Measurements from ENCODE around the gene PIEZO1.
"Not testable (repeated sequence)": the region's sequence is repeated elsewhere in the genome, so short reads cannot be mapped to it uniquely, and the experiment has no call there.

Gene PIEZO1

GRCh38 chr16:88803264-88803987 is 18.4 kb upstream of the PIEZO1 start, which contains the start of gene CDT1:
Gene CDT1, plus strand, starts transcription at chr16:88803789. Its CDS starts 43 bp downstream, at chr16:88803832.
- DNase-seq = peak; percentile 65

GRCh38 chr16:88800277-88800592 is 15.2 kb upstream of the PIEZO1 start:
- DNase-seq = no peak

GRCh38 chr16:88799569-88800276 is 14.7 kb upstream of the PIEZO1 start:
- peak; percentile 64 for DNase-seq

DNA sequence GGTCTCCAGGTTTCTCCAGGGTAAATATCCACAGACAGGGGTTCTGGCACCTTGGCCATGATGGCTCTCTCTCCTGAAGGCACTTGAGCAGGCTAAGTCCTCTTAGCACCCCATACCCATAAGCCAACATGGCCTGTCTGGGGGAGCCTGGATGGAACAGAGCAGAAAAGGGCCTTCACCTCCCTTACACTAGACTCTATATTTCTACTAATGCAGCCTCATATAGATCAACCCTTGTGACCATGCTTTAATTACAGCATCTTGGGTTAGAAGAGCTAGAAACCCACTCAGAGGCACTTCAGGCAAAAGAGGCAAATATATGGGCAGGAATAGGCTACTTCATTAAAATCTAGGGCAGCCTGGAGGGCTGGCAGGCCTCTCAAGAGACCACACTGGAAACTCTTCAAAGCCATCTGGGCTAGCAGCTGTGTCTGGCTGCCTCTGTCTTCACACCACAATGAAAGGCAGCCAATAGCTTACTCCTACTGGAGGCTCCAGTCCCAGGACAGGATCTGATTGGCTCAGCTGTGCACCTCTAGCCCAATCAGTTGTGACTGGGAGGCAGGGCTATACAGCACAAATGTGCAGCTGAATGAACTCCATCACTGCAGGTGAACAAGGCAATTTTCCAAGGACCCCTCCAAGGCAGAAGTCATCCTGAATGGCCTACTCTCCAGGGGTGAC is 13.9 kb upstream of the PIEZO1 start:
- DNase-seq = no peak

DNA sequence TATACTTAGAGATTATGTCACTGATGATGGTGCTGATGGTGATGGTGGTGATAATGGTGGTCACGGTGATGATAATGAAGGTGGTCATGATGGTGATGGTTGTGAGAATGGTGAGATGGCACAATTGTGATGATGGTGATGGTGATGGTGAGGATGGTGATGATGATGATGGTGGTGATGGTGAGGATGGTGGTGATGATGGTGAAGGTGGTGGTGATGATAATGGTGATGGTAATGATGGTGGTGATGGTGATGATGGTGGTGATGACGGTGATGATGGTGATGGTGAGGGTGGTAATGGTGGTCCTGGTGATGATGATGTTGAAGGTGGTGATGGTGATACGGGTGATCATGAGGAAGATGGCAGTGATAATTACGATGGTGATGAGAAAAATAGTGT is 13.1 kb upstream of the PIEZO1 start:
- no peak for DNase-seq

DNA sequence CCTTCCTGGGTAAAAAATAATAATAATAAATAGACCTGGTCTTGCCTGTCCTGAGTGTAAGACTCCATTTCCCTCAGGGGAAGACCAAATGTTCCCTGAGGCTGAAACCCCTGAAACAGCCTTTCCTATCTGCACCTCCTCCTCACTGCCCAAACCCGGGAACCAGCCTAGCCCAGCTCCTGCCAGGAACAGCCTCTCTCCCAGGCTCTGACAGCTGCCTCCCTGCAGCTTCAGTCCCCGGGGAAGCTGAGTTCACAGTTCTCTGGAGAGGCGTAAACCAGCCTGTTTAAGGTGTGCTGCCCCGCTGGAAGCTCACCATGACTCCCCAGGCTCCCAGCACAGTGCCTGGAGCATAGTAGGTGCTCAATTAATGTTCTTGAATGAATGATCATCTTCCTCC is 11.3 kb upstream of the PIEZO1 start:
- no peak for DNase-seq

DNA sequence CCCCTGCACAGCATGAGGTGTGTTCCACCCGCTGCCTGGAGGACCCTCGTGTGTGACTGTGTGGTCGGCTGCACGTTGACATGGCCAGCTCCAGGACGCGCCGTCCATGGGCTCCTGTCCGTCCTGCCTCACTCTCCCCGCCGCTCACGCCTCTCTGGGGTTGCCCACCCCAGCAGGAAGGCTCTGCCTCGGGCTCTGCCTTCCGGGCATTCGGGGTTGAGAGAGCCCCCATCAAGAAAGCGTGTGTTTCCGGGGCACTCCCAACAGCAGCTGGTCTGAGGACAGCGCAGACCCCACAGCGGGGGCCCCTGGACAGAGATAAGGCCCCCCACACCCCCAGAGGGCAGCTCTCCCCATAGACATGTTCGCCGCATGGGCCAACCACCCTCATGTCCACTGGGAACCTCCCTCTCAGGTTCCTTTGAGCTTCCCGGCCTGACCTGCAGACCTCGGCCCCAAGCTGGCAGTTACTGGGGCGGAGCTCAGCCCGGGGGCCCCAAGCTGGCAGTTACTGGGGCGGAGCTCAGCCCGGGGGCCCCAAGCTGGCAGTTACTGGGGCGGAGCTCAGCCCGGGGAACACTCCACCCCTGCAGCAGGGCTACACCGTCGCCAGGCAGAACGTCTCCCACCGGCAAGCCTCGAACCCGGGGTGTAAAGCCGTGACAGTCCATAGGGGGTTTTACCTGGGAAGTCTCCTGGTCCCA is 8.4 kb upstream of the PIEZO1 start:
- DNase-seq = no peak

GRCh38 chr16:88792668-88793250 is 7.7 kb upstream of the PIEZO1 start:
- DNase-seq = no peak

GRCh38 chr16:88792078-88792550 is 7.1 kb upstream of the PIEZO1 start:
- no peak for DNase-seq

DNA sequence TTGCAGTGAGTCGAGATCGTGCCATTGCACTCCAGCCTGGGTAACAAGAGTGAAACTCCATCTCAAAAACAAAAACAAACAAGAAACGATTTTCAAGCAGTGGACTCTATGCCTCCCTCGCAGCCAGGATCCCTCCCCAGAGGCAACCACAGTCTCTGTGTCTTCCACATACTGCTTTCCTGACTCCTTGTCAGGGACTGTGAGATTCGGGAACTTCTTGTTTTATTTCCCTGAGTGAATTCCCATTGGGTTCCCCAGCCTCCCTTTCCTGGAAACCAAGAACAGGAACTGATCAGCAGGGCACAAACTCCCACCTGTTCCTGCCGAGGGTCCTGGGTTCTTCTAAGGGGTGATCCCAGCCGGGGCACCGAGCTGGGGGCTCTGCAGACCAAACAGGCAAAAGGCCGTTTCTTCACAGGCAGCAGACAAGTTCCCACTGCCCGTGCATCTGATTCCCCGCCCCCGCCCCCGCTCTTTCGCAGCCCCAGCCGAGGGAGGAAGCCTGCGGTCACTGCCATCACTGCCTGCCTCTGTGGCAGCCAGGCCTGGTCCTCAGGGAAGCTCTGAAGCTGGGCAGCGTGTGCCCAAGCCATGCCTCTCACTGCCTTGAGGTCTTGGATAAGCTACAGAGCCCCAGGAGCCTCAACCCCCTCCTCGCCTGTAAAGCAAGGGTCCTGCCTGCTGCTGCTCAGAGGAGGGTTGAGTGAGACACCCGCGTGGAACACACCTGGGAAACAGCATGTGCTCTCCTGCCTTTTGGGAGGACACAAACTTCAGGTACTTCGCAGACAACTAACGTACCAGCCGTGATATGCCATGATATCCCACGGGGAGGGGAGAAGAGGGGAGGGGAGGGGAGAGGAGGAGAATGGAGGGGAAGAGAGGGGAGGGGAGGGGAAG is 5.5 kb upstream of the PIEZO1 start:
- DNase-seq = peak; percentile 75

DNA sequence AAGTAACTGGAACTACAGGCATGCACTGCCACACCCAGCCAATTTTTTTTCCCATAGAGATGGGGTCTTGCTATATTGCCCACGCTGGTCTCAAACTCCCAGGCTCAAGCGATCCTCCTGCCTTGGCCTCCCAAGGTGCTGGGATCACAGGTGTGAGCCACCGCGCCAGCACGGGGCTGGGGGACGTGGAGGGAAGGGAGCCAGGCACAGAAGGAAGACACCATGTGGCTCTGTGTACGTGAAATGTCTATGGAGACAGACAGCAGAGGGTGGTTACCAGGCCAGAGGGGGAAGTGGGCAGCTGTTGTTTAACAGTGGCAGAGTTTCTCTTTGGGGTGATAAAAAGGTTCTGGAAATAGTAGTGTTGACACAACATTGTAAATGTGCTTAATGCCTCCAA is 4.6 kb upstream of the PIEZO1 start:
- DNase-seq = no peak

GRCh38 chr16:88788749-88789148 is 3.7 kb upstream of the PIEZO1 start:
- DNase-seq = not testable (repeated sequence)

DNA sequence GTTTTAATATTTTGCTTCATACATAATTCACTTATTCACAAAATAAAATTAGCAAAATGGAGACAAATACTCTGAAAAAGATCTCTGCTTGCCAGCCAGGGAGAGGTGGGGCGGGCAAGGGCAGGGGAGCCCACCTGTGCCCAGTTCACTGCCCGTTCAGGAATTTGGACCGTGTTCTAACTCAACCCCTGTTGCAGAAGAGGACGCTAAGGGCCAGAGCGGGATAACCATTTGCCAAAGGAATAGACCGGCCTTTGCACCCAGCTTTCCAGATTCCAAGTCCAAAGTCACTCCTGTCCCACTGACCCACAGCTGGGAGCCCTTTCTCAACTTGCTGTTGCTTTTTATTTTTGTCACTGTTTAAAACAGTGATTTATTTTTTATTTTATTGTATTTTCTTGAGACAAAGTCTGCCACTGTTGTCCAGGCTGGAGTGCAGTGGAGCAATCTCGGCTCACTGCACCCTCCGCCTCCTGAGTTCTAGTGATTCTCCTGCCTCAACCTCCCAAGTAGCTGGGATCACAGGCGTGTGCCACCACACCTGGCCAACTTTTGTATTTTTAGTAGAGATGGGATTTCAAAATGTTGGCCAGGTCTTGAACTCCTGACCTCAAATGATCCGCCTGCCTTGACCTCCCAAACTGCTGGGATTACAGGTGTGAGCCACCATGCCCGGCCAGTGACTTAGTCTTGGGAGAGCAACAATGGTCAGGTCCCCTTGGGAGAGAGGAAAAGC is 2.7 kb upstream of the PIEZO1 start:
- DNase-seq = no peak

GRCh38 chr16:88784856-88785105 is 239 bp downstream of the PIEZO1 start:
- no peak for DNase-seq

GRCh38 chr16:88784074-88784855 is 755 bp downstream of the PIEZO1 start:
- peak; percentile 40 for DNase-seq

GRCh38 chr16:88783391-88784073 is 1.5 kb downstream of the PIEZO1 start:
- DNase-seq = no peak

- no peak for DNase-seq
These were observed 2.3 kb downstream of the PIEZO1 start for GRCh38 chr16:88782454-88783390.

Measured in KG1 (cell line).